Measurements from ENCODE around the gene NSFL1C. TPM values are rescaled to one million over a fixed set of nuclear protein-coding genes. Genes with fewer than 3 reads are reported as not detected.

The NSFL1C gene
- total and polyA plus RNA-seq, 12 donors, result 46.1 to 510 (median 98.9) TPM

DNA sequence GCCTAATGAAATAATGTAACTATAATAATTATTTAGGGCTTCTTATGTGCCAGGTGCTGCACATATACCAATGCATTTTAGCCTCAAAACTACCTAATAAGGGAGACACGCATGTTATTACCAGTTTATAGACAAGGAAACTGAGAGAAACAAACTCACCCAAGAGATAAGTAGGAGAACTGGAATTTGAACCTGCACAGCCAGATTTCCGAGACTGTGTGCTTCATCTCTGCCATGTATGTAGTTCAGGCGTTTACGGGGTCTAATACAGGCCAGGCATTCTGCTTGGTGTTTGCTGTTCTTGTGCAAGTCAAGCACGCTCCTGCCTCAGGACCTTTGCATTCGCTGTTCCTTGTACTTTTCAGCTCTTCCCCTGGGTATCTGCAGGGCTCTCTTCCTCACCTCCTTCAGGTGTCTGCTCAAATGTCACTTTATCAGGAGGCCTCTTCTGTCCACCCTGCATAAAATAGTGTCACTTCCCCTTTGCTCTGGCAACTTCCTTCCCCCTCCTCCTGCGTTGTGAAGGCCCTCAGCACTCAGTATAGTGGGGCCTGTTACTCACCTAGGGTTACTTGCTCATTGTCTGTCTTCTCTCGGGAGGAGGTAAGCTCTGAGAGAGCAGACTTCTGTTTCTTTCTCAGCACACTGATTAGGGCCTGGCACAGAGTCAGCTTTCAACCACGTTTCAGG, 6.1 kb upstream of the NSFL1C start:
- Histone ChIP-seq H3K4me3 (no peak overlapping the region), H3K27ac (no peak overlapping the region), H3K36me3 (replicated peaks in 1 of 2) (no peaks in the 10 kb centered on the region), H3K27me3 (no peaks in the 10 kb centered on the region), H3K9me3 (replicated peaks in 1 of 3) (no peaks in the 10 kb centered on the region), H3K4me1 (replicated peaks in 1 of 2) (peaks cover 0 to 12% of the 10 kb centered on the region in 2 donors)
- intact Hi-C loops (cut with DNase I), result no loop called here
- TF ChIP-seq POLR2A (IDR thresholded peaks at IDR 0.05) (no peak), CTCF (IDR thresholded peaks at IDR 0.05) (no peak)
- WGBS, 4 donors, result 67 to 73% (median 70%) methylated on average over 9 of the region's 9 CpGs
- DNase-seq, result no peak

GRCh38 chr20:1471242-1471641, 4.6 kb upstream of the NSFL1C start:
- H3K4me1 ChIP-seq (replicated peaks in 1 of 2), result peaks cover 0 to 17% of the 10 kb centered on the region in 2 donors
- TF ChIP-seq CTCF (IDR thresholded peaks at IDR 0.05), result no peak
- no peak for TF ChIP-seq POLR2A (IDR thresholded peaks at IDR 0.05)
- H3K4me3 ChIP-seq, result no peak overlapping the region
- no peaks in the 10 kb centered on the region for H3K27me3 ChIP-seq
- intact Hi-C loops (cut with DNase I), result no loop called here
- 83 to 97% (median 93%) methylated on average over 2 of the region's 2 CpGs for WGBS, 4 donors
- H3K36me3 ChIP-seq (replicated peaks in 1 of 2), result no peaks in the 10 kb centered on the region
- H3K9me3 ChIP-seq (replicated peaks in 1 of 3), result no peaks in the 10 kb centered on the region
- no peak for DNase-seq
- H3K27ac ChIP-seq, result no peak overlapping the region

DNA sequence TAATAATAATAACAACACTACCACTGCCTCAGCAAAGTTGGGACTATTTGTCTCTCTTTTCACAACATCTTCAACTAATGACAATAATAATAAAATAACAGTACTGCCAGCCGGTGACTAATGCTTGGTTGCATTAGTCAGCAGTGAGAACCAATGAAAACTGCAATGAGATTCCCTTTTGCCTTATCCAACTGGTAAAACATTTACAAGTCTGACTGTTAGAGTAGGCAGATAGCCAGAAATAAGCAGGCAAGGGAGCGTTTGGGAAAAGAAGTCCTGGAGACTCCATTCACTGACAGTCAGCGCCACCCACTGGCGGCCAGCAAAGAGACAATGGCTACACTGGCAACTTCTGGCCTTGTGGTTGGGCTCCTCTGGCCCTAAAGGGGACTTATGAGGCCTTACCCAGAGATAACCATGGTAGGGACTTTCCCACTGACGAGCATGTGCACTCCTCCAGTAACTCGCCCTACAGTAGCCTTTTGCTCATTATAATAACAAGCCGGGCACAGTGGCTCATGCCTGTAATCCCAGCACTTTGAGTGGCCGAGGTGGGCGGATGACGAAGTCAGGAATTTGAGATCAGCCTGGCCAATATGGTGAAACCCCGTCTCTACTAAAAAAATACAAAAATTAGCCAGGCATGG, 3.4 kb upstream of the NSFL1C start:
- TF ChIP-seq POLR2A (IDR thresholded peaks at IDR 0.05), result no peak
- peak; percentile 57 to 87 (median 82) for TF ChIP-seq CTCF (IDR thresholded peaks at IDR 0.05)
- Histone ChIP-seq H3K9me3 (replicated peaks in 1 of 3) (no peaks in the 10 kb centered on the region), H3K27ac (peak overlapping the region in 2 of 5 donors; percentile 45 to 53), H3K36me3 (replicated peaks in 1 of 2) (no peaks in the 10 kb centered on the region), H3K4me3 (no peak overlapping the region), H3K27me3 (no peaks in the 10 kb centered on the region), H3K4me1 (replicated peaks in 1 of 2) (peaks cover 10 to 27% of the 10 kb centered on the region in 2 donors)
- peak; percentile 85 to 97 (median 93) for DNase-seq
- intact Hi-C loops (cut with DNase I), result no loop called here
- WGBS, 4 donors, result 16 to 35% (median 30%) methylated on average over 10 to 11 of the region's 11 CpGs

DNA sequence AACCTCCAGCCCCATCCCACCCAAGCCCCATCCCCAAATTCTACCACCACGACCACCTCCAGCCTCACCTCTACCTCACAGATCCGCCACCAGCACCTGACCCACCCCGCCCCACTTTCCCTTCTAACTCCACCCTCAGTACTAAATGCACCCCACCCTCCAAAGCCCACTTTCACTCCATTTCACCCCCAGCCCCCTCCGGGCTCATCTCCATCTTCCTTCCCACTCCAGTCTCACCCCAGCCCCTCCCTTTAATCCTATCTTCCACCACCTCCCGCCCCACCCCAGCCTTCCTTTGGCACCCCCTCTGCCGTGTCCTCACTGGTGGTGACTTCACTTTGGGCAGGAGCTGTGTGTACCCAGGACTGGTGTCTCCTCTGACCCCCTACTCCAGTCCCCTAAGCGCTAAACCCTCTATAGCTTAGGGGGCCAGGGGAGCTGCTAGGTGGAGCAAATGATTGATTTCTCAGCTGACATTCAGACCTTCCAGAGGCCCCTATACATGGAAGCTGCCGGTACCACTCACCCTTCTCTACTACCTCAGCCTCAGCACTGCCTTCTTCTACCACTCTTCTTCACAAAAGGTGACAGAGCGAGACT, 2.8 kb upstream of the NSFL1C start:
- TF ChIP-seq POLR2A (IDR thresholded peaks at IDR 0.05) (no peak), CTCF (IDR thresholded peaks at IDR 0.05) (no peak)
- 59 to 68% (median 64%) methylated on average over 9 of the region's 9 CpGs for WGBS, 4 donors
- no peaks in the 10 kb centered on the region for H3K27me3 ChIP-seq
- intact Hi-C loops (cut with DNase I), result no loop called here
- no peaks in the 10 kb centered on the region for H3K36me3 ChIP-seq (replicated peaks in 1 of 2)
- no peak overlapping the region for H3K4me3 ChIP-seq
- DNase-seq, result peak in 1 of 7 donors; percentile 45
- no peaks in the 10 kb centered on the region for H3K9me3 ChIP-seq (replicated peaks in 1 of 3)
- peaks cover 12 to 33% of the 10 kb centered on the region in 2 donors for H3K4me1 ChIP-seq (replicated peaks in 1 of 2)
- peak overlapping the region in 1 of 5 donors; percentile 19 for H3K27ac ChIP-seq
